ENCODE data around the gene UBAC1.
A peak's percentile ranks its signal among the peaks of the same experiment; 100 is the strongest.
"Not testable (repeated sequence)": the region's sequence is repeated elsewhere in the genome, so short reads cannot be mapped to it uniquely, and the experiment has no call there.

UBAC1 gene

DNA sequence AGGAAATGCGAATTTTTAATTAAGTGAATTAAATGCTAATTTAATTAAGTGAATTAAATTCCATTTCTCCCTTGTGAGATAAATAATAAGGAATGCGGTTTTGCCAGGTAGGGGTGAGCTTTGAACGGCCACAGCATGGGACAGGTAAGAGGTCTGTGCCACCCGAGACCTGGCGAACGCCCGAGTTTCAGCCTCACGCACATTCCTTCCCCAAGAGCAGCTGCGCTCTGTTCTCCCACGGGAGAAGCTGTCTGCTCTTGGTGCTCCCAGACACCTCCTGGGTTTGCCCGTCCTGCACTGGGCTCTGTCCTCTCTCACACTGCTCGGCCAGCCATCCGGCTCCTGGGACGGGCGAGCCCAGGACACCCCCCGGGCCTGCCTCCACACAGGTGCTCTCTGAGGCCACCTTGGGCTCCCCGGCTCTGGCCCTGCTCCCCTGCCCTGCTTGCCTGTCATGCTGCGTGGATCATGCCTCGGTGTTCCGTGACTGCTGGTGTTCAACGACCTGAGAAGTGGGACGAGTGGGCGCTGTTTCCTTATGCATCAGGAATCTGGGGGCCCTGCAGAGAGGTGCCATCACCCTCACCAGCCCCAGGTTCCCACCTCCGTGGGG is 40.1 kb downstream of the UBAC1 start:
- no peak for DNase-seq (ENCODE audit: low spot score)

DNA sequence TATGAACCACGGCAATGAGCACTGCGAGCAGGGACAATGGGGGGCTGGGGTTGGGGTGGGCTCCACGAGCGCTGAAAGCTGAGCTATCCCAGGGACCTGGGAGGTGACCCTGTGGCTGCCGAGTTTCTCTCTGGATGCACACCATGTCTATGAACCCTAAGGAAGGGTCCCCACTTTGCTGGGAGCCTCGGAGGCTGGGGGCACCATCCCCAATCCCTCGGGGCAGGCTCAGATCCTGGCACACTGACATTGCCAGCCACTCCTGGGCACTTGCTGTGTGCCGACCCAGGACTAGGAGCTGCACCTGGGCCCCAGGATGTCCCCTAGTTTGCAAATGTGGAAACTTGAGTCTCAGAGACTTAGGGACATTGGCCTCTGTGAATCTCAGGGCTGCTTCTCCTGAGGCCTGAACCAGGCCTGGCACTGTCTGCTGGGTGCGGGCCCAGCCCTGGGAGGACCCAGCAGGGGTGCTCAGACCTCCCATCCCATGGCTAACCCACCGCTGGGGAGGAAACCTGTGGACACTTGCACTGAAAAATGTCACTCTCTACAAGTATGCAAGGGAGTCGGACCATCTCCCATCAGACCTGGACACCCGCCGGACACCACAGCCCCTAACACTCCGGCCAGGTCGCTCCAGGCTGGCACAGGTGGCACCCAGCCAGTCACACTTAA is 40.8 kb downstream of the UBAC1 start:
- DNase-seq (ENCODE audit: low spot score), result no peak

DNA sequence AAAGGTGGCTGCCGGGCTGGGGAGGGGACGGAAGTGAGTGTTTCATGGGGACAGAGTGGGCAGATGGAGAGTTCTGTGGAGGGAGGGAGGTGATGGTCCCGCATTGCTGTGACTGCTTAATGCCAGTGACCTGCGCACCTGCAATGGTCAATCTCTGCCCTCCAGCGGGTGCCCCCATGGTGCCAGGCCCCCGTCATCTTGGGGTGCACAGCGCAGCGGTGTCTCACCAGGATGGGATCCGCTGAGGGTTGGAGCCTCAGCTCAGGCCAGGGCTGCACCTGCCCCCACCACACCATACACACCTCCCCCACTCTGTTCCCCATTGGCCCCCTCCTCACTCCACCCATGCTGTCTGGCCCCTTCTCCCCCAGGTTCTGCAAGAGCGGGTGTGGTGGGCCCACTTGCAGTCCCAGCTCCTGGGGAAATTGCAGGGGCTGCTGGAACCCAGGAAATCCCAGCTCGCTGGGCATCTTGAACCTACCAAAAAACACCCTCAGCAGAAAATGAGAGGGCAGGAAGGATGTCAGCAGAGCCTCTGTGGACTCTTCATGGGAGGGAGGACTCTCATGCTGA is 41.8 kb downstream of the UBAC1 start:
- no peak for DNase-seq (ENCODE audit: low spot score)

DNA sequence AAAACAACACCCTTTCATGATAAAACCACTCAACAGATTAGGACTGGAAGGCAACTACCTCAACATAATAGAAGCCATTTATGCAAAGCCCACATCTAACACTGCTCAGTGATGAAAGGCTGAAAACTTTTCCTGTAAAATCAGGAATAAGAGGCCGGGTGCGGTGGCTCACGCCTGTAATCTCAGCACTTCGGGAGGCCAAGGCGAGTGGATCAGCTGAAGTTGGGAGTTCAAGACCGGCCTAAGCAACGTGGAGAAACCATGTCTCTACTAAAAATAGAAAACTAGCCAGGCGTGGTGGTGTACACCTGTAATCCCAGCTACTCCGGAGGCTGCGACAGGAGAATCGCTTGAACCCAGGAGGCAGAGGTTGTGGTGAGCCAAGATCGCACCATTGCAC is 44.9 kb downstream of the UBAC1 start:
- not testable (repeated sequence) for DNase-seq (ENCODE audit: low spot score)

DNA sequence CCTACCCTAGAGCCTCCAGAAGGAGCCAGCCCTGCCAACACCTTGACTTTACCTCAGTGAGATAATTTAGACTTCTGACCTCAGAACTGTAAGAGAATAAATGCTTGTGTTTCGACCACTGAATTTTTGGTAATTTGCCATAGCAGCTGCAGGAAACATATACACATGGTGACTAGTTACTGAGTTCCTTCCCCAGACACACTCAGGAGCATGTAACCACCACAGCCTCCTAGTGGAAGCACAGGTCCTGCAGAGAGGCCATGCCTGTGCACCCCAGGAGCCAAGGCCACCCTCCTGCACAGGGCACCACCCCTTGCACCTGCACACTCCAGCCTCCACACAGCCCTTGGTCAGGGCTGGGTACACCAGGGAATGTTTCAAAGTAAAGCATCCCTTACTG is 46.3 kb downstream of the UBAC1 start:
- no peak for DNase-seq (ENCODE audit: low spot score)

DNA sequence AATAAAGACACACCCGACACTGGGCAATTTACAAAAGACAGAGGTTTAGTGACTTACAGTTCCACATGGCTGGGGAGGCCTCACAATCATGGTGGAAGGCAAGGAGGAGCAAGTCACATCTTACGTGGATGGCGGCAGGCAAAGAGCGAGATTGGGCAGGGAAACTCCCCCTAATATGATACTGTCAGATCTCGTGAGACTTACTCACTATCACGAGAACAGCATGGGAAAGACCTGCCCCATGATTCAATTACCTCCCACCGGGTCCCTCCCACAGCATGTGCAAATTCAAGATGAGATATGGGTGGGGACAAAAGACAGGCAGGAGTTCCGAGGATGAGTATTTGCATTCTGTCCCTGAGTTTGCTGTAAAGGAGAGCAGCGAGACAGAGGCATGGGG is 49.9 kb downstream of the UBAC1 start:
- not testable (repeated sequence) for DNase-seq (ENCODE audit: low spot score)

GRCh38 chr9:135910757-135911156 is 50.4 kb downstream of the UBAC1 start:
- DNase-seq (ENCODE audit: low spot score), result no peak

DNA sequence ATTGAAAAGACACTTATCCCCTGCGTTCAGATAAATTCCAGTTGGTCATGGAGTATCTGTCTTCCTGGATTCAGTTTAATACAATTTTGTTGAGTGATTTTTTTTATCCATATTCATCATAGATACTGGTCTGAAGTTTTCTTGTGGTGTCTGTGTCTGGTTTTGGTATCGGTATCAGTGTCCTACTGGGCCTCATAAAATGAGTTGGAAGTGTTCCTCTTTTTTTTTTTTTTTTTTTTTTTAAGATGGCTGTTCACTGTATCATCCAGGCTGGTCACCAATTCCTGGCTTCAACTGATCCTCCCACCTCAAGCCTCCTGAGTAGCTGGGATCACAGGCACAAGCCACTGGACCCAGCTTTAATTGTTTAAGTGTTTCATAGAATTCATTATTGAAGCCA is 51.0 kb downstream of the UBAC1 start:
- no peak for DNase-seq (ENCODE audit: low spot score)

DNA sequence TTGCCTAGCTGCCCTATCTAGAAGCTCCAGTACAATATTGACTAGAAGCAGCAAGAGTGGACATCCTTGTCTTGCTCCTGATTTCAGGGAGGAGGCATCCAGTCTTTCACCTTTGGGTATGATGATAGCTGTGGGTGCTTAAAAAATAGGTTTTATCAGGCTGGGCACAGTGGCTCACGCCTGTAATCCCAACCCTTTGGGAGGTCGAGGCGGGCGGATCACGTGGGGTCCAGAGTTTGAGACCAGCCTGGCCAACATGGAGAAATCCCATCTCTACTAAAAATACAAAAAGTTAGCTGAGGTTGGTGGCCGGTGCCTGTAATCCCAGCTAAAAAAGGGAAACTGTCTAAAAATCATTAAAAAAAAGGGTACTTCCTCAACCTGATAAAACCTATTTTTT is 51.8 kb downstream of the UBAC1 start:
- no peak for DNase-seq (ENCODE audit: low spot score)

- DNase-seq (ENCODE audit: low spot score), result no peak
These were observed 52.4 kb downstream of the UBAC1 start for GRCh38 chr9:135908754-135909204.

GRCh38 chr9:135908093-135908753 is 53.0 kb downstream of the UBAC1 start:
- DNase-seq (ENCODE audit: low spot score), result no peak

DNA sequence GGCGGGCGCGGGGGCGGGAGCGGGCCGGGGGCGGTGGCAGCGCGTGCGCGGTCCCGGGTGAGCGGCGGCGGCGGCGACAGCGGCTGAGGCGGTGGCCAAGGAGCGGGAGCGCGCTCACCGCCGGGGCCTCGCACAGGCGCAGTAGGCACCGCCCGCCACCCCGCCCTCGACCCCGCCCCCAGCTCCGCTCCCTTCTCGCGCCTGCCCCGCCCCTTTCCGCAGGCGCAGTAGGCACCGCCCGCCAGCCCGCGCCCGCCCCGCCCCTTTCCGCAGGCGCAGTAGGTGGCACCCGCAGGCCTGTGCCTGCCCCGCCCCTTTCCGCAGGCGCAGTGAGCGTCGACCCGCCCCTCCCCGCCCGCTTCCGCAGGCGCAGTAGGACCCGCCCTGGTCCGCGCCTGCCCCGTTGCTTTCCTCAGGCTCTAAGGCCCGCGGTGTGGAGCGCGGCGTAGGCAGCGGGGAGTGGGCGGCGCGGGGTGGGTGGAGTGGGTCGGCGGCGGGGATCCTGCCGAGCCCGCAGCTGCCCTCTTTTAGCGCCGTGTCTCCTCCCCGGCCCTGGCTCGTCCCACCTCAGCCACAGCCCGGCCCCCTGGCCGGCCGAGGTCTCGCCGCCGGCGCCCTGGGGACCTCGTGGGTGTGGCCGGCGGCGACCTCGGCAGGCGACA is 53.6 kb downstream of the UBAC1 start, which contains the start of gene CAMSAP1:
CAMSAP1 (minus strand) TSS at position 116 of the 662 bp plus-strand sequence. CDS start 387 bp downstream, outside the sequence.
- DNase-seq (ENCODE audit: low spot score), result peak; percentile 95

- DNase-seq (ENCODE audit: low spot score), result no peak
These were observed 54.2 kb downstream of the UBAC1 start for GRCh38 chr9:135907006-135907430.

- no peak for DNase-seq (ENCODE audit: low spot score)
These were observed 54.7 kb downstream of the UBAC1 start for GRCh38 chr9:135906291-135907005.

- peak; percentile 32 for DNase-seq (ENCODE audit: low spot score)
These were observed 55.6 kb downstream of the UBAC1 start for GRCh38 chr9:135905380-135906258.

GRCh38 chr9:135903786-135904520 is 57.2 kb downstream of the UBAC1 start:
- no peak for DNase-seq (ENCODE audit: low spot score)

DNA sequence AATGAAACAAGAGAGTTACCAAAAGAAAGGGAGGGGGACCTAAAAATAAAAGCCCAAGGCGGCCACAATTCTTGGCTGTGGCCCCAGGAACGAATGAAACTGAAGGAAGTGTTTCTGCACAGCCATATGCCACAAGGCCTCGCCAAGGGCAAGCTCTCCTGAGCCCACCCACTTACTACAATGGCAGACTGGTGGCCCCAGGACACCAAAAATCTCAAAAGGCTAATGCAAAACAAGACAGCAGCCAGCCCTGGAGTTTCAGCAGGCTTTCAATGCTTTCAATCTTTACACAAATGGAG is 57.9 kb downstream of the UBAC1 start:
- no peak for DNase-seq (ENCODE audit: low spot score)

DNA sequence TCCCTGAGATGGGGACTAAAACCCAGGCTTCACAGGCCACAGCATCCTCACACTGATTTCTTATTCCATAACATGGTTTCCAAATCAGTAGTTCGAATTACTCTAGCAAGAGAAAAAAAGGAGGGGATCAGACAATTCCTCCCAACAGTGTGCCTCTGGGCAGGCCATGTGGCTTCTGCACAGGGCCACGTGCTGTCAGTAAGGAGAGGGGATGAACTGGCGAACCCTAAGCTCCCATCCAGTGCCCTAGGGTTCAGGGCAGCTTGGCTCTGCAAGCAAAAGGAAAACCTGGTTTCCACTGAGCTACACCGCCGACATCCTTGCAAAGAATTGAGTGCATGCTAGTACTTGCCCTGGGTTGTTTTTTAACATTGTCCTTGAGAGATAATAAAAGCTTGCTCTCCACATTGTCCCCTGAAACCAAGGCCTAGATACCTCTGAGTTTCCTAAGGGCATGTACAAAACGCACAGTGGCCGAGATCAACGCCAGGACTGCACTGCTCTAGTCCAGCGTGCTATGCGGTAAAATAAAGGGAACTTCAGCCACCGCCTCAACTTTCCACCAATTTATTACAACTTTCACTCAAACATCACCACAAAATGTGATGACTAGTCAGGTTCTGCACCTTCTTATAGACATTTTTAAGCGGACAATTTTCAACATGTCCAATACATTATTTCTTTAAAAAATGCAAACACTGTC is 58.4 kb downstream of the UBAC1 start:
- no peak for DNase-seq (ENCODE audit: low spot score)

DNA sequence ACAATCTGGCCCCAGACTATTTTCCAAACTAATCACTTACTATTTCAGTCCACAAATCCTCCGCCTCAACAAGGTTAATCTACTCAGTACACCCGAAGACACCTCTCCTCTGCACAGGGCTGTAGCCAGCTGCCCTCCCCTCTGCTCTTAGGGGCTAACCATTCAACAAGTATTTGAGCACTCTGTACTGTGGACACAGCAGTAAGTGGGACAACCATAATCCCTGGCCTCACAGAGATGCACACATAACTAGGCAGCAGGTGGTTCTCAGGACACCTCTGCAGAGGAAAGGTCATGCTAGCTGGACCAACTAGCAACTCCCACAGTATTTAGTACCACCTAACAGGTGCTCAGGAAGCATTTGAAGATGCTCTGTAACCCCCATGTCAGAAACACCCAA is 59.3 kb downstream of the UBAC1 start:
- no peak for DNase-seq (ENCODE audit: low spot score)
